CD4-positive, alpha-beta T cell treated with Interleukin-12 subunit alpha and Interleukin-12 subunit beta, for 1 hour (primary cell): ENCODE measurements around the gene ATXN7L1.
A peak's percentile ranks its signal among the peaks of the same experiment; 100 is the strongest.
"Not testable (repeated sequence)": the region's sequence is repeated elsewhere in the genome, so short reads cannot be mapped to it uniquely, and the experiment has no call there.

ENCODE experiments used
- DNase-seq: peaks from one replicate; pipeline ENCODE4 v3.0.0-alpha.2; 2020

The ATXN7L1 gene

DNA sequence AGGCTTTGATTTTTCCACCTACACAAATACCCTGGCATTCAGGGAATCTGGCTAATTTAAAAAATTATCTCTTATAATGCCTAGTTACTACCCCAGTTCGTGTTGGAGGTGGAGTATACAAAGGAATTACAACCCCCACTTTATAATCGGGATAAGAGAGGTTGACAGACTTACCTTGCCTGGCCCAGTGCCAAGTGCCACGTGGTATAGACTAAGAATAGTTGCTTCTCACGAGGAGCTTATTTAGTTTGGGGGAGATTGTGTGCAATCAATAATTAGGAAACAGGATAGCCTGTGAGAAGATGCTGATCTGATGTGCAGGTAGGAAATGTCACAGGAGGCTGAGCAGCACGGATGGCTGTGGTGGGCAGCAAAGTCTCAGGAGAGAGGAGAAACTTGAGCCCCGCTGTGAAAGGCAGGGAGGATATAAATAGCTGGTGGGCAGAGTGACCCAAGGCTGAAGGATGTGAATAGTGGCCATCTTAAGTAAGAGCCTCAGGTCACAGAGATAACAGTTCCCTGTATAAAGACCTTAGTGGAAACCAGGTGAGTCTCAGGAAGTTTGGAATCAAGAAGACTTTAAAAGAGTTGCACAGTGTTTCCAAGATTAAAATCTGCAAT lies 11.3 kb upstream of the ATXN7L1 start:
- DNase-seq, result no peak

DNA sequence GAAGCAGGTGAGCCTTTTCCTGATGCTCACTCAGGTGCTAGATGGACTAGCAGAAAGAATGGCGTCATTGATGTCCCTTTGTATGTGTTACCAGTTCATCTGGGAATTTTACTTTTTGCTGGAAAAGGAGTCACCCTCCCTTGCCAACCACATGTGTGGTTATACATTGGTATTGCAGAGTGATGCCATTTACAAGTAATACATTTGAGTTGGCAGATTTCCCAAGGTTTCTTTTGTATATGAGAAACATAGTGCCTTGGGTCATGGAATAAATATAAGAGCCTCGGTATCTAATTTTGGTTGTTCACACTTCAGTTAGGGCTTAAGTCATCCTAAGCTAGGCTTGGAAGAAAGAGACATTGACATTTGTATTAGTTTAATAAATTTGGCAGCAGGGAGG lies 10.4 kb upstream of the ATXN7L1 start:
- DNase-seq, result no peak

DNA sequence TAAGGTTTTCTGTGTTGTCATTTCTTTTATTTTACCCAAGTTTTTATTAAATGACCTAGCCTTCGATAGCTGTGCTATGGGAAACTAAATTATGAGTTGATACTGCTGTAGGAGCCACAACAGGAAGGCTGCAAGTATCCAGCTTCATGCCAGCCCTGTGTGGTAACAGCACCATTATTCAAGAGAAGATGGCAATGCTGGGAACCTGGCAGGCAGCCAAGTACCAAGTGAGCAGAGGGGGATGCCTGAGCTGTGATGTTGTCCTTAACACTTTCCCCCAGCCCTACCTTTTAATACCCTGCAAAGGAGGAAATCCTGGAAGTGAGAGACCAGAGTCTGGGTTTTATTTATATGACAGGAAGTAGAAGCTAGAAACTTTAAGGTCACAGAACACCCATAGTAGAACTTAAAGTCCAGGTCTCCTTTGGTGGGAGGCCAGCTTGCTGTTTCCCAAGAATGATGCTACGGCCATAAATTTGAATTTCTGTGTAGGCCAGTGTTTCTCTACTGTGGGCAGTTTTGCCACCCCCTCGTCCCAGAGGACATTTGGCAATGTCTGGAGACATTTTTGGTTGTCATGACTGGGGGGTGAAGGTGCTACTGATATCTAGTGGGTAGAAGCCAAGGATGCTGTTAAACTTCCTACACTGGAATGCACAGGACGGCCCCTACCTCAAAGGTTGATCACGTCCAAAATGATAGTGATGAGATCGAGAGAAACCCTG lies 9.2 kb upstream of the ATXN7L1 start:
- no peak for DNase-seq

DNA sequence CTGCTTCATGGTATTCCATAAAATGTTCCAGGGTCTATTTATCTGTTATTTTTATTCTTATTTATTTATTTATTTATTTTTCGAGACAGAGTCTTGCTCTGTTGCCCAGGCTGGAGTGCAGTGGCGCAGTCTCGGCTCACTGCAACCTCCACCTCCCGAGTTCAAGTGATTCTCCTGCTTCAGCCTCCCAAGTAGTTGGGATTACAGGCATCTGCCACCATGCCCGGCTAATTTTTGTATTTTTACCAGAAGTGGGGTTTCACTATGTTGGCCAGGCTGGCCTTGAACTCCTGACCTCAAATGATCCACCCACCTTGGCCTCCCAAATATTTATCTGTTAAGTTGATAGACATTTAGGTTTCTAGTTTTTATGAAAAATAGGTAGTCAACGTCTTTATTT lies 6.8 kb upstream of the ATXN7L1 start:
- DNase-seq, result not testable (repeated sequence)

DNA sequence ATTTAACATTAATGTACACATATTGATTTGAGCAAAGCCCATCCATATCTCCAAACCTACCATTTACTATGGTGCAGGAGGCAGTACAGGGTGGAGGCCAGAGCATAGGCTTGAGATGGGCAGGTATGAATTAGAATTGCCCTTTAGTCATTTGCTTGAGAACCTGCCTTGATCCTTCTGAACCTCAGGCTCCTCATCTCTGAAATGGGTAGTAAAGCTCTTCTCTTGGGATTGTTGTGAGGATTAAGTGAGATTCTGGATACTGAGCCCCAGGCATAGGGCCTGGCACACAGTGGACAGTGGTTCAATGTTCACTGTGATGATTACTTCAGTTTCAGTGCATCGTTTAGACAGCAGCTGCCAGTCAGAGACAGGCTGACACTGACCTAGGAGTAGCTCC lies 5.0 kb upstream of the ATXN7L1 start:
- no peak for DNase-seq

DNA sequence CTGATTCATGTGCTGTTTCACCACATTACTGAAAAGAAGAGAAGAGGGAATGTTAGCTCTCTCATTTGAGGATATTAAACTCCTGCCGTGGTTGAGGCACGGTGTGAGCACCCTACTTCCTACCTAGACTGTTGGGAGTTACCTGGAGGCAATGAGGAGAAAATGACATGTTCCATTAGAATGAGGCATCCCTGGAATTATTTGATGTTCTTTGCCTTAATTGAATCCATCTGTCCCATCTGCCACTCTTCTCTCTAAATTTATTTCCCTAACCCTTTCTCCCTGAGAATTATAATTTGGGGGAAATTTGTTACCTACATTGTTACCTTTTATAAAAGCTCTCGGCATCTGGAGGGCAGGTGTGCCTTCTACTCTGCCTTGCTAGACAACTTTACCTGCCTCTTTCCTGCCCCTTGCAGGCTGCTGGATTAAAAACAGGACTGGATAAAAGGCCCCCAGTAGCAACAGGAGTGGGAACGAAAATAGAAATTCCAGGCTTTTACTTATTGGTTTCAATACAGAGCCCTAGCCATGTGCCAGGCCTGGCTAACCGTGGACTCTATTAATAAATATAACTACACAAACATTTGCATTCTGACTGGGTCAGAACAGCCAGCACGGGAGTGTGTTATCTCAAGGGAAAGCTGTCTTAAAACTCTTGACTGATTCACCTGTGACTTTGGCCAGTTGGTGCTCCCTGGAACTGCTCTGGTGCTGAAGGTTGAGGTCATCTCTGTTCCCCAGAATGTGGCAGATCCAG lies 4.4 kb upstream of the ATXN7L1 start:
- no peak for DNase-seq

DNA sequence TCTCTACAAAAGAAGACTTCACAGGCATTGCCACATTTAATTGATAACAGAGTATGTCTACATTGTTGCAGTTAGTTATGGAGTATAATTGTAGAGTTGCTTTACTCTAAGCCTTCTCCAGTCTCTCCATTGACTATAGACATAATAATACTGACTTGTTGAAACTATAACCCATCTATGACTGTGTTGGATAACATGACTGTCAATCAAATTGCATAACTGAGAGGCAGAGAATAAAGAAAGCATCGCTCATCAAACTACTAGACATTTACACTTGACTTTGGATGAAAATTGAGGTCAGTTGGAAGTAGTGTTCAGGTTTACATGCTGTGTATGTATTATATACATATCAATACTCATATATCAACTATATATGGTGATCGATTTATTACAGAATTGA lies 3.4 kb upstream of the ATXN7L1 start:
- DNase-seq, result no peak

DNA sequence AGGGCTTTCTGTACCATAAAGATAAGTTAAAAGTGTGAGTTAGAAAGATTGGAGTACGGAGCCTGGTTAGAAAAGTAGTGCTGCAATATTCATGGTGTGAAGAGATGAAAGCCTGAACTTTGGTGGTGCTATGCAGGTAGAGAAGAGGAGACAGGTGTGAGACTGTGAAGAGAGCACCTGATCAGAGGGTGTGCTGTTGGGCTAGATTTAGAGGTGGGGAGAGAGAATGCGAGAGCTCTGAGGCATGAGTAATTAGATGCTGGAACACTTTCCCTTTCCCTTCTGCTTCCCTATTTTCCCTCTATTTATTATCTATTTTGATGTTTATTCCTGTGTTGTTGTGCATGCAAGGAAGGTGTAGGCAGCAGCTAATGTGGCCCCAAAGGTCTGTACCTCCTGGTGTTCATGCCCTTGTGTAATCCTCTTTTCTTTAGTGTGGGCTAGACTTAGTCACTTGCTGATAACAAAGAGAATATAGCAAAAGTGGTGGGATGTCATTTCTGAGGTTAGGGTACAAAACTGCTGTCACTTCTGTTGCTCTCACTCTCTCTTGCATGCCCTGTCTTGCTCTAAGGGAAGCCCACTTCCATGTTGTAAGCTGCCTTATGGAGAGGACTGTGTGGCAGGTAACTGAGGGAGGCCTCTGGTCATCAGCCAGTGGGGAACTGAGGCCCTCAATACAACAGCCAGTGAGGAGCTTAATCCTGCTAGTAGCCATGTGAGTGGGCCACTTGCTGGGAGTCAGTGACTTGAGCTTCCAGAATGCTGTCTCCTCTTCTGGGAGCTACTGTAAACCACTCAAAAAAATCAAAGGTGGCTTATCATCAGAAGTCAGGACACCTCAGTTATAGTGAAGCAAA lies 2.6 kb upstream of the ATXN7L1 start:
- DNase-seq, result no peak

DNA sequence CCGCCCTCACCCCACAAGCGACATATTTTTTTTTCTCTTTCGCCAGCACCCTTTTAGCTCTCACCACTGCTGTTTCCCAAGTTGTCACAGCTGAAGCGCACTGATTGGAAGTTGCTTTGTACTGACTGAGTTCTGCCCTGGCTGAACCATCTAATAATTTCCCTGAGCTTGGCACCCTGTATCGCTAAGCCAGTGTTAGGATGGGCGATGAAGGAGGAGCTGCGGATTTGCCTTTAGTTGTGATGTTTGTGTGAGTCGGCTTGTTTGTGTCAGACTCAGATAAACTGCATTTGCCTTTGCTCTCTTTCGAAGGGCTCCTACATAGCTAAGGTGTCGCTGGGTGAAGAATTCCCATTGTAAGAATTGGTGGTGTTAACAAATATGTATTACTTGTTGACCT lies 1.3 kb upstream of the ATXN7L1 start:
- DNase-seq, result no peak

DNA sequence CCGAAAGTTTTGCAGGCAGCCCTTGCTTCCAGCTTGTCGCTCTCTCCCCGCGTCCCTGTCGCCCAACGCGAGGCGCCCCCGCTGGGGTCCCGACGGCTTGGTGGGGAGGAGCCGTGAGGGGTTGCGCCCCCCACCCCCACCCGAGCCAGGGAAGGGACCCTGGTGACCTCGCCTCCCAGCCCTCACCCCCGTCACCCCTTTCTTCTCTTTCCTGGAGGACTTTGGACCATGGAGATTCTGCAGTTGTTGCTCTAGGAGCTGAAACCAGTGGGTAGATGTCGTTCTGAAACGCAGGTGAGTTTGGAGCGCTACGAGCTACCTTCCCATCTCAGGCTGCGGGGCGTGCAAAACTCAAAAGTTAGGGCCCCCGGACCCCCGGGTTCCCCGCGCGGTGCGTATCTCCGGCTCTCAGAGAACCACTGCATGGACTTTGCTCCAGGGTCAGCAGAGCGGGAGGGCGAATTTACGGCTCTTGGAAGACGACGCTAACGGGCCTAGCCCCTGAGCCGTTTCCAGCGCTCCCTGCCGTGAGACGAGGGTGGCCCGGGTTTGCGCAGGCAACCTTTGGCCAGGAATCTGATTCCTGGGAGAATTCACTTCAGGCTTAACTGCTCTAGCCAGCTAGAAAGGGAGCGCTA lies 684 bp upstream of the ATXN7L1 start:
- DNase-seq, result no peak

DNA sequence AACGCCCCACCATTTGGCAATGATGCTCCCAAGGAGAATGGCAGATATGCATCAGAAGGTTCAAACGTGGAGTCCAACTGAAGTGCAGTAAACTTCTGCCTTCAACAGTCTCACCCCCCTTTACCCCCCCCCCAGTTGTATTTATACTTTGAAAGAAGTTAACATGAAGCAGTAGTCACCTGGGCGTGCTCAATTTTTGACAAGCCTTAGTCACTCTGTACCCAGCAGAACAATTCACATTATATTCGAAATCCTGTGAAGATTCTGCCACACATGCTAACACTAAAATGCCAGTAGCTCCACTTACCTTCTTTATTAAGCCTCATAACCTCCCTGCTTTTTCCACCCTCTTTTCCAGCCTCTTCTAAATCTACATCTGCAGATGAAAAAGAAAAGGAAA lies 894 bp downstream of the ATXN7L1 start:
- DNase-seq, result no peak

DNA sequence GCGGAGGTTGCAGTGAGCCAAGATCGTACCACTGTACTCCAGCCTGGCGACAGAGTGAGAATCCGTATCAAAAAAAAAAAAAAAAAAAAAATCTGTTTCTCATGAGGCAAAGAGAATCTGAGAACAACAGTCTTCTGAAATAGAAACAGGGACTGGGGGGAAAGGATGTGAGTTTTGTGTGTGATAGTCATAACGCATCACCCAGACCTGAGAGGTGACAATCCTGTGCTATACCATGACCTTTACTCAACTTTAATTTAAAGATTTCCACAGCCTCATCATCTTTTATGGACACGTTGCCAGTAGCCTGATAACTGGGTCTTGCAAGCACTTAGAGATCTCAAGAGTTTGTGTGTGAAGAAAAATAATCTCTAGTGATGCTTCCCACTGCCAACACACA lies 2.3 kb downstream of the ATXN7L1 start:
- no peak for DNase-seq

DNA sequence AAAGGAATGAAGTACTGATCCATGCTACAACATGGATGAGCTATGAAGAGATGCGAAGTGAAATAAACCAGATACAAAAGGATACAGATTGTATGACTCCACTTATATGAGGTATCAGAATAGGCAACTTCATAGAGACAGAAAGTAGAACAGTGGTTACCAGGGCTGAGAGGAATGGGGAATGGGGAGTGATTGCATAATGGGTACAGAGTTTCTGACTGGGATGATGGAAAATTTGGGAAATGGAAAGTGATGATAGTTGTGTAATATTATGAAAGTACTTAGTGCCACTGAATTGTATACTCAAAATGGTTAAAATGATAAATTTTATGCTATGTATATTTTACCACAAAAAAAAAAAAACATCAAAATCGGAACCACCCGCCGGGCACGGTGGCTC lies 3.9 kb downstream of the ATXN7L1 start:
- no peak for DNase-seq

DNA sequence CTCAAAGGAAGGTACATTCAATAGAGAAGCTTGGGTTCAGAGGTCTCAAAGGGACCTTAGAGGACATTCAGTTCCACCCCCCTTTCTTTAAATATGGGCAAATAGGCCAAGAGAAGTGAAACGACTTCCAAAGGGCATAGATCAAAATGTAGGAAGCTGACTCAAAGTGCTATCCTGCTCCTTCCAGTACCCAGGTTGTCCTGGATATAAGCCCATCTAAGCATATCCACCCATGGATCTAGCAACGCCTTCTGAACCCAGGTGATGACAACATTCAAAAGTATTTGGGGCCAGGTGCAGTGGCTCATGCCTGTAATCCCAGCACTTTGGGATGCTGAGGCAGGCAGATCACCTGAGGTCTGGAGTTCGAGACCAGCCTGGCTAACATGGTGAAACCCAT lies 5.3 kb downstream of the ATXN7L1 start:
- no peak for DNase-seq

DNA sequence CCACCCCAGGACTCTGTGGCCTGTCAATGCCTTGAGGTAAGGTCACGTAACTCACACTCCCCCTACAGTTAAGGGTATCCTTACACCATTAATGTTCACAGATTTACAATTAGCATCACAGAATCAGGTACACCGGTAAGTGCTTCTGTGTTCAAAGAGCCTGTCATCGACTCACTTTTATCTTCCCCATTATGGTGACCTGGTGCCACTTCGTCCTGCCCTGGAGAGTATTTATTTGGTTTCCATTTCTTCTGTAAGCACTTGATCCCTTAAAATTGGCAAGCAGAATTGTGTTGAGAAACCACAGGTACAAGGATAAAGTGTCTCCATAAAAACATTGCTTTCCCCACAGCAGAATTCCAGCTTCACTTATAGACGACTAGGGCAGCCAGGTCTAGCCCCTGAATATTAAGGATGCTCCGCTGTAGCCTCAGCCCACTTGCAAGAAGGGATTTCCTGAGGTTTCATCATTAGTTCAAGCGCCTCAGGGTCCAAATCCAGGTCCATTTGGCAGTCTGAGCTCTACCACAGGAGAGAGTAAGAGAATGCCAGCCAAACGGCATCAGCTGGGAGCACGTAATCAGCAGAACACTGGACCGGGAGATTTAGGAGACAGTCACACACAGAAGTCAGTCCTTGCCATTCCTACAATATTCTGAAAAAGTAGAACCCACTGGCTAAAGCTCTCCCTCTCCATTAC lies 10.1 kb downstream of the ATXN7L1 start:
- DNase-seq, result no peak

DNA sequence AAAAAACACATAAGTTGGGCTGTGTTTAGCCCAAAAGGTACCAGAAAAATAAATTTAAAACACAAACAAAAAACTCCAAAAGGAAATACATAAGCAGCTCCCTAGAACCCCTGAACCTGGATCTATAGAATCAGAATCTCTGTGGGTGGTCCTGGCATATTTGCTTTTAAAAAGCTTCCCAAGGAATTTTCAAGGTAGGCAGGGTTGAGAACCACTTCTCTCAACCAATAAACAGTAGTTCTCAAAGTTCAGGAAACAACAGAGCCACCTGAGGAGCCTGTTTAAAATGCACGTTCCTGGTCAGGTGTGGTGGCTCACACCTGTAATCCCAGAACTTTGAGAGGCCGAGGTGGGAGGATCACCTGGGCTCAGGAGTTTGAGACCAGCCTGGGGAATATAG lies 12.5 kb downstream of the ATXN7L1 start:
- DNase-seq, result no peak

DNA sequence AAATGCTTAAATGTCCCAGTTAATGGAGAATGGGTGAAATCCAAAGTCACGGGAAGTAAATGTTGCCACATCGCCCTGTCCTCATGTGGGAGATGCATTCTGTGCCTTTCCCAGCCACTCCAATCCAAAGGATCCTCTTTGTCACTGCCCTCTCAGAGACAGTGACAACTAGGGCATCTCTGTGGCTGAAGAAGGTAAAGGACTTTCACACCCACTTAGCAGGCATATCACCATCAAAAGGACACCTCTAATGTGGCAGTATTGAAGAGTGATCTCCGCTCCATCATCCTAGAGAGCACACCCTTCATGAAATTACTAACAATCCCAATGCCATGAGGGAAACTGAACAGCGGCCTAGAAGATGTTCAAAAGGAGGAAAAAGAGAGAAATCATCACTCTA lies 13.6 kb downstream of the ATXN7L1 start:
- no peak for DNase-seq

DNA sequence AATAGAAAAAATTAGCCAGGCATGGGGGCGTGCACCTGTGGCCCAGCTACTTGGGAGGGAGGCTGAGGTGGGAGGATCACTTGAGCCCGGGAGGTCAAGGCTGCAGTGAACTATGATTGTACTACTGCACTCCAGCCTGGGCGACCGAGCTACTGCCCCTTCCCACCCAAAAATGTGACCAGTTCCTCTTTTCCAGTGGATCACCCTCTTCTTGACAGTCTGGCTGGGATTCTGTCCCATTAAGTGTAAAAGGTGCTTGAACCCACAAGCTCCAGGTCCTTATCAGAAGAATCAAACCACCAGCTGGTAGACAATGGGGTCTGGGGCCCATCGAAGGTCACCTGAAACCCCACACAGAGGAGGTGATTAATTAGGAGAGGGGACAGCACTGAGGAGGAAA lies 14.1 kb downstream of the ATXN7L1 start:
- DNase-seq, result no peak

DNA sequence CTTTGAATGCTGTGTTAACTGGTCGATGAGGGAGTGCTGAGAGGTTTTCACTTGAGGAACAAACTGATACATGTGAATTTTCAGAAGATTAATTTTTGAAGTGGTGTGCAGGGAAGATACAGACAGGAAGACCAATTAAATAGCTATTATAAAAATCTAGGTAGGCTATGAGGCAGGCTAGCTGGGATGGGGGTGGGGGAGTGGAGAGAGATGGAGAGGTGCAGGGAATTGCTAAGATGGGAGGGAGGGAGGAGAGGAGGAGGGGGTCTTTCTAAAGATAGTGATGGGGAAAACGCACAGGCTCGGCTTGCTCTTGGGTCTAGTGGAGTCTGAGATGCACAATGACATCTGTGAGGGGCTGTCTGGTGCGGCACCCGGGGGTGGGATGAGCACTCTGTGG lies 15.2 kb downstream of the ATXN7L1 start:
- no peak for DNase-seq

DNA sequence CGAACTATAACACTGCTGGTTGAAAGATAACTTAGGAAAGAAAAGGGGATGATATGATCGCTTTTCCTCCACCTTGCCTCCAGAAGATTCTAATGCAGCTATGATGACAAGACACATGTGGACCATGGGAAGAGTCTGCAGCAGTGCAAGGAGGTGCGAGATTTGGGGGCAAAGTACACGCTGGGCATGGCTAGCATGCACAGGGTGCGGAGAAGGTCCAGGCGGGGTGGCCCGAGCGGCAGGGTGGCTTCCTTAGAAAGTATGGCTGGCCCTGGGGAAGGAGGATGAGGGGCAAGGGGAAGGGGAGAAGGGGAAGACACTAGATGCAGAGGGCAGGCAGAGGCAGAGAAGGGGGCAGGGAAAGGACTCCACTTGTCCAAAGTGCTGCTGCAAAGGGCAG lies 15.6 kb downstream of the ATXN7L1 start:
- DNase-seq, result no peak

DNA sequence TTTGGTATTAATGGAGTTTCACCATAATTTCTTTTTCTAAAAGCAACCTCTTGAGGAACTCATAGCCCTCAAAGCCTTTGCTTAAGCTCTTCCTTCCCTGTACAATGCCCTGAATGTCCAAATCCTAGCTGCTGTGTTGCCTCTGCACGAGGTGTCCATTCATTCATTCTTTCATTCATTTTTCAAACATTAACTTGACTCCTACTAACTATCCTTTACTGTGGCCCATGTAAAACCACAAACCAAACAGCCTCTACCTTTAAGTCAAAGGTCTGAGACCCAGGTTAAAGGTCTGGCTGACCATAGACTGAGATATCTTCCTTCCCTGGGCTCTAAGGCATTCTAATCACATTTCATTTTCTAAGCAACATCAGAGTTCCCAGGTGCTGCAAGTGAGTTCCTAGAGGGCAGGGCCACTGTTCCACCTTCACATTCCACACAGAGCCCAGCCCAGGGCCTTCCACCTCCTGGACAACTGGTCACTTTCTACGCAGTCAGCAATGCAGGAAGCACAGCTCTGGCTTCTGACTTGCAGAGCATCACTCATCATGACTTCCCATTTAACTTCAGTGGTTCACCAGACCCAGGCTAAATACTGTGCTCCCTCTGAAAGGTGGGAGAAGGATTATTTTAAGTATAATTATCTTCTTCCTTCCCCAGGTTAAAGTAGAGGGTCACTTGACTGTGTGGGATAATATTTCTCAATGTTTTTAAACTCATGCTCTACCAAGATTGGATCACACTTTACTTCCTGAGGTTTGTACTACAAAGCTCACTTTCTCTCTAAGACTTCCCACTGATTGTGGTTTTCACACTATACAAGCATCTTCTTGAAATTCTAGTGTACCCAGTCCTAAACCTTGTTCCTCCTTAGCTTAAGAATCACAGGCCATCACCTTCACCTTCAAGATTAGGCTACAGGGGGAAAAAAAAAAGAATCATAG lies 19.1 kb downstream of the ATXN7L1 start:
- peak; percentile 11 for DNase-seq
